Sigmoid colon (tissue), 4 donors: ENCODE measurements around the gene CDCP1.

Source experiments
- EP300 ChIP-seq, 4 donors: sonication (generic); formaldehyde crosslinking; IDR thresholded peaks; one replicate each; pipeline ENCODE4 v1.6.1; 2017; ENCODE audit warnings: antibody characterized with exemption in 4 of 4
- POLR2A ChIP-seq, 2 donors: fragments of 450-650 bp; IDR thresholded peaks; one replicate each; pipeline ENCODE4 v1.6.1; 2016; ENCODE audit warnings: antibody characterized with exemption in 2 of 2, mild to moderate bottlenecking in 2 of 2, moderate library complexity in 2 of 2
- POLR2AphosphoS5 ChIP-seq, 4 donors: sonication (generic); formaldehyde crosslinking; IDR thresholded peaks; one replicate each; pipeline ENCODE4 v1.6.1; 2017; ENCODE audit warnings: antibody characterized with exemption in 4 of 4
- TF ChIP-seq, protein P1 (sequence below), 4 experiments: fragments of 450-650 bp in 3 of 4; fragments of 200-600 bp in 1 of 4; IDR thresholded peaks; one replicate each; pipeline ENCODE4 v1.5.1; 2016 to 2019; ENCODE audit warnings: antibody characterized with exemption in 4 of 4, mild to moderate bottlenecking in 3 of 4, moderate library complexity in 2 of 4

DNA sequence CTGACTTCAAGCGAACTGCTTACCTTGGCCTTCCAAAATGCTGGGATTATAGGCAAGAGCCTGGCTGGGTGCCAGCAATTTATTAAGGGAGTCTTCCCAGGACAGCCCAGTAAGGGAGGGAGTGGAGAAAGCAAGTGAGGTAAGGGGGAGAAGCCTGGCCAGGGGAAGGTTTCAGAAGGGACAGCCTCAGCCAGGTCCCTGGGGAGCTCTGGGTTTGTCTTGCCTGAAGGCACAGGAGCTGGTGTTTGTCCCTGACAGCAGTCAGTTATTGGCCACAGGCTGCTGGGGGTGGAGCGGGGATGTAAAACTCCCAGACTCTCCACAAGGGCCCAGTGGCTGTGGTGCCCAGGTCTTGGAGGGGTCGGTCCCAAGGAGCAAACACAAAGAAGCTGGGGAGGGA is 33.0 kb upstream of the CDCP1 start:
- TF ChIP-seq, protein P1, sequence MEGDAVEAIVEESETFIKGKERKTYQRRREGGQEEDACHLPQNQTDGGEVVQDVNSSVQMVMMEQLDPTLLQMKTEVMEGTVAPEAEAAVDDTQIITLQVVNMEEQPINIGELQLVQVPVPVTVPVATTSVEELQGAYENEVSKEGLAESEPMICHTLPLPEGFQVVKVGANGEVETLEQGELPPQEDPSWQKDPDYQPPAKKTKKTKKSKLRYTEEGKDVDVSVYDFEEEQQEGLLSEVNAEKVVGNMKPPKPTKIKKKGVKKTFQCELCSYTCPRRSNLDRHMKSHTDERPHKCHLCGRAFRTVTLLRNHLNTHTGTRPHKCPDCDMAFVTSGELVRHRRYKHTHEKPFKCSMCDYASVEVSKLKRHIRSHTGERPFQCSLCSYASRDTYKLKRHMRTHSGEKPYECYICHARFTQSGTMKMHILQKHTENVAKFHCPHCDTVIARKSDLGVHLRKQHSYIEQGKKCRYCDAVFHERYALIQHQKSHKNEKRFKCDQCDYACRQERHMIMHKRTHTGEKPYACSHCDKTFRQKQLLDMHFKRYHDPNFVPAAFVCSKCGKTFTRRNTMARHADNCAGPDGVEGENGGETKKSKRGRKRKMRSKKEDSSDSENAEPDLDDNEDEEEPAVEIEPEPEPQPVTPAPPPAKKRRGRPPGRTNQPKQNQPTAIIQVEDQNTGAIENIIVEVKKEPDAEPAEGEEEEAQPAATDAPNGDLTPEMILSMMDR (IDR thresholded peaks at IDR 0.05) = no peak
- no peak for TF ChIP-seq POLR2A (IDR thresholded peaks at IDR 0.05)
- TF ChIP-seq POLR2AphosphoS5 (IDR thresholded peaks at IDR 0.05) = no peak
- no peak for TF ChIP-seq EP300 (IDR thresholded peaks at IDR 0.05)
